Mammary epithelial cell (primary cell): ENCODE results near the gene PRDM8.

ENCODE experiments used
- CTCF ChIP-seq, 2 donors: IDR thresholded peaks in 1 of 2; conservative IDR thresholded peaks in 1 of 2; 2 replicates each; pipeline ENCODE4 v1.5.1; 2011 to 2012; ENCODE audit warnings: inconsistent platforms in 2 of 2, low read length in 2 of 2, mild to moderate bottlenecking in 2 of 2, control low read depth in 1 of 2, low read depth in 1 of 2; ENCODE audit not compliant: insufficient read depth in 1 of 2; ENCODE audit errors: extremely low read depth in 1 of 2
- EZH2 ChIP-seq: IDR thresholded peaks from 2 replicates; pipeline ENCODE4 v1.6.1; 2012; ENCODE audit warnings: low read length, inconsistent platforms, borderline replicate concordance

- TF ChIP-seq CTCF (conservative IDR thresholded peaks at IDR 0.05 in 1 of 2, IDR thresholded peaks at IDR 0.05 in 1 of 2; ENCODE audit: extremely low read depth in 1 of 2, insufficient read depth in 1 of 2, low read depth in 1 of 2, low read length in 2 of 2) (no peak), EZH2 (no peak)
Measured at GRCh38 chr4:80172203-80172602, 25.1 kb upstream of the PRDM8 start.
